Osteocyte (in vitro differentiated cells): ENCODE data around the gene PIK3C3. TPM values are rescaled to one million over a fixed set of nuclear protein-coding genes. Genes with fewer than 3 reads are reported as not detected.
A peak's percentile ranks its signal among the peaks of the same experiment; 100 is the strongest.

Experiments
- DNase-seq: peaks from one replicate; pipeline ENCODE4 v3.0.0; 2021; ENCODE audit warnings: mixed read lengths; ENCODE audit not compliant: unreplicated experiment; ENCODE audit errors: extremely low spot score
- H3K27ac Mint-ChIP-seq: one replicate; pipeline ENCODE4 v1.8.0; 2021; ENCODE audit warnings: mild to moderate bottlenecking, mixed read lengths; ENCODE audit not compliant: unreplicated experiment
- H3K27me3 Mint-ChIP-seq: one replicate; pipeline ENCODE4 v1.8.0; 2021; ENCODE audit warnings: mixed read lengths; ENCODE audit not compliant: unreplicated experiment
- H3K36me3 Mint-ChIP-seq: one replicate; pipeline ENCODE4 v1.8.0; 2021; ENCODE audit warnings: mixed read lengths; ENCODE audit not compliant: unreplicated experiment
- H3K4me1 Mint-ChIP-seq: one replicate; pipeline ENCODE4 v1.8.0; 2021; ENCODE audit warnings: mixed read lengths; ENCODE audit not compliant: unreplicated experiment
- H3K4me3 Mint-ChIP-seq: one replicate; pipeline ENCODE4 v1.8.0; 2021; ENCODE audit warnings: mild to moderate bottlenecking, moderate library complexity, mixed read lengths; ENCODE audit not compliant: unreplicated experiment
- H3K9me3 Mint-ChIP-seq: one replicate; pipeline ENCODE4 v1.8.0; 2021; ENCODE audit warnings: mixed read lengths; ENCODE audit not compliant: unreplicated experiment
- CTCF ChIP-seq: fragments of 200-600 bp; sonication (generic); IDR thresholded peaks from 2 replicates; pipeline ENCODE4 v1.5.0; 2021; ENCODE audit warnings: antibody characterized with exemption, mild to moderate bottlenecking, moderate library complexity
- total RNA-seq: library from RNA; stranded (reverse); gene quantifications from 2 replicates; pipeline ENCODE4 v1.2.1, GENCODE V29; 2021

Gene PIK3C3
- total RNA-seq, 1 donor from 2014 or later: 75.1 TPM

- peaks cover 19% of the 10 kb centered on the region for H3K36me3 Mint-ChIP-seq
- H3K27ac Mint-ChIP-seq: no peak overlapping the region
Observed at GRCh38 chr18:42025491-42025890, 70.5 kb downstream of the PIK3C3 start.

GRCh38 chr18:42025974-42026625 lies 71.1 kb downstream of the PIK3C3 start:
- Mint-ChIP-seq H3K4me3 (no peak overlapping the region), H3K4me1 (no peaks in the 10 kb centered on the region), H3K27me3 (no peaks in the 10 kb centered on the region), H3K36me3 (peaks cover 21% of the 10 kb centered on the region), H3K9me3 (no peaks in the 10 kb centered on the region), H3K27ac (no peak overlapping the region)
- DNase-seq: no peak
- TF ChIP-seq CTCF: no peak

More at GRCh38 chr18:42025491-42025890, 70.5 kb downstream of the PIK3C3 start:
- TF ChIP-seq CTCF: no peak
- no peaks in the 10 kb centered on the region for H3K9me3 Mint-ChIP-seq
- no peak overlapping the region for H3K4me3 Mint-ChIP-seq
- no peak for DNase-seq
- no peaks in the 10 kb centered on the region for H3K4me1 Mint-ChIP-seq
- H3K27me3 Mint-ChIP-seq: no peaks in the 10 kb centered on the region

- peak; percentile 84 for TF ChIP-seq CTCF
- Mint-ChIP-seq H3K36me3 (peaks cover 20% of the 10 kb centered on the region), H3K27ac (no peak overlapping the region), H3K27me3 (no peaks in the 10 kb centered on the region), H3K9me3 (no peaks in the 10 kb centered on the region), H3K4me1 (no peaks in the 10 kb centered on the region), H3K4me3 (no peak overlapping the region)
- no peak for DNase-seq
Observed at GRCh38 chr18:42028247-42028832, 73.3 kb downstream of the PIK3C3 start.

- no peaks in the 10 kb centered on the region for H3K9me3 Mint-ChIP-seq
- H3K27ac Mint-ChIP-seq: no peak overlapping the region
- DNase-seq: no peak
- no peak overlapping the region for H3K4me3 Mint-ChIP-seq
- no peak for TF ChIP-seq CTCF
- no peaks in the 10 kb centered on the region for H3K4me1 Mint-ChIP-seq
- H3K36me3 Mint-ChIP-seq: peaks cover 26% of the 10 kb centered on the region
- H3K27me3 Mint-ChIP-seq: no peaks in the 10 kb centered on the region
Observed at GRCh38 chr18:42029092-42029491, 74.1 kb downstream of the PIK3C3 start.

GRCh38 chr18:42030586-42031182 lies 75.7 kb downstream of the PIK3C3 start:
- H3K36me3 Mint-ChIP-seq: peaks cover 39% of the 10 kb centered on the region
- no peak overlapping the region for H3K27ac Mint-ChIP-seq
- H3K27me3 Mint-ChIP-seq: no peaks in the 10 kb centered on the region
- H3K4me1 Mint-ChIP-seq: no peaks in the 10 kb centered on the region
- no peak for DNase-seq
- no peaks in the 10 kb centered on the region for H3K9me3 Mint-ChIP-seq
- TF ChIP-seq CTCF: peak; percentile 62
- H3K4me3 Mint-ChIP-seq: no peak overlapping the region
